K562 (cell line): ENCODE data around the gene OARD1. TPM values are rescaled to one million over a fixed set of nuclear protein-coding genes. Genes with fewer than 3 reads are reported as not detected.

Source experiments
- GTF3C2 ChIP-seq: IDR thresholded peaks from 3 replicates; pipeline ENCODE4 v1.6.1; 2011; ENCODE audit warnings: borderline replicate concordance, mild to moderate bottlenecking, moderate library complexity; ENCODE audit not compliant: insufficient read length; ENCODE audit errors: extremely low read depth
- HDGF ChIP-seq: fragments of 450-650 bp; IDR thresholded peaks from 2 replicates; pipeline ENCODE4 v1.6.1; 2016
- JUN ChIP-seq, 2 experiments: sonication (generic) in 1 of 2; formaldehyde crosslinking in 1 of 2; IDR thresholded peaks; 2 replicates each; pipeline versions ENCODE4 v1.6.1 to v1.8.0; 2012 to 2022; ENCODE audit warnings: borderline replicate concordance in 2 of 2, mild to moderate bottlenecking in 2 of 2, improper control_type of control experiment in 1 of 2, low read depth in 1 of 2, low read length in 1 of 2, missing genetic modification reagents in 1 of 2
- PHF8 ChIP-seq: fragments of 200-600 bp; sonication (generic); IDR thresholded peaks from 2 replicates; pipeline ENCODE4 v1.6.1; 2012; ENCODE audit warnings: mixed run types, mild to moderate bottlenecking, inconsistent platforms, low read length, moderate library complexity, borderline replicate concordance
- PTRF ChIP-seq: fragments of 450-650 bp; IDR thresholded peaks from 2 replicates; pipeline ENCODE4 v1.6.1; 2016; ENCODE audit warnings: mild to moderate bottlenecking, missing genetic modification characterization, missing compliant biosample characterization
- polyA plus RNA-seq, 8 experiments: library from polyadenylated mRNA; depleted of rRNA in 4 of 8; stranded (reverse) in 5 of 8; unstranded in 3 of 8; fragments of >200 nt; fragmentation: Nextera tagmentation in 2 of 8; fragmentation: Illumina TruSeq in 1 of 8; extraction: Ambion mirVana in 2 of 8; extraction: Trizol in 1 of 8; gene quantifications; 2 replicates each; pipeline versions ENCODE4 v1.2.1 to v1.2.3, GENCODE V29; 2011 to 2014; ENCODE audit warnings: inconsistent platforms in 1 of 8, missing spikeins in 1 of 8
- total RNA-seq, 7 experiments: library from RNA; depleted of rRNA in 6 of 7; stranded (reverse); fragments of >200 nt in 6 of 7; fragmentation: Illumina TruSeq in 2 of 7; extraction: Trizol in 2 of 7; gene quantifications; 2 replicates each; pipeline versions ENCODE4 v1.2.1 to v1.2.3, GENCODE V29; 2011 to 2021; ENCODE audit warnings: low replicate concordance in 1 of 7
- TF ChIP-seq, protein P1 (sequence below): fragments of 450-650 bp; IDR thresholded peaks from 2 replicates; pipeline ENCODE4 v1.7.1; 2018; ENCODE audit warnings: mild to moderate bottlenecking, low read depth; ENCODE audit not compliant: partially characterized antibody
- TF ChIP-seq, protein P2 (sequence below): fragments of 250-450 bp; sonication (Bioruptor Pico); IDR thresholded peaks from 2 replicates; pipeline ENCODE4 v1.4.0; 2020; ENCODE audit warnings: mild to moderate bottlenecking, moderate library complexity, borderline replicate concordance

OARD1 gene
- total and polyA plus RNA-seq, 9 of the 15 experiments (the other 6 are each of a cell fraction or from before 2014, with no cell fraction given) = 43.4 to 88.3 (median 61.1) TPM

GRCh38 chr6:41073203-41073967 lies 1.2 kb upstream of the OARD1 start (continued):
- TF ChIP-seq JUN (IDR thresholded peaks at IDR 0.05; ENCODE audit: borderline replicate concordance, low read depth, low read length) (no peak; the same call in 1 of the 2 replicates), JUN (CRISPR knock-in tag; IDR thresholded peaks at IDR 0.05; ENCODE audit: borderline replicate concordance) (no peak), PHF8 (peak; percentile 73), PTRF (no peak), HDGF (no peak), GTF3C2 (no peak)
- TF ChIP-seq, protein P1, sequence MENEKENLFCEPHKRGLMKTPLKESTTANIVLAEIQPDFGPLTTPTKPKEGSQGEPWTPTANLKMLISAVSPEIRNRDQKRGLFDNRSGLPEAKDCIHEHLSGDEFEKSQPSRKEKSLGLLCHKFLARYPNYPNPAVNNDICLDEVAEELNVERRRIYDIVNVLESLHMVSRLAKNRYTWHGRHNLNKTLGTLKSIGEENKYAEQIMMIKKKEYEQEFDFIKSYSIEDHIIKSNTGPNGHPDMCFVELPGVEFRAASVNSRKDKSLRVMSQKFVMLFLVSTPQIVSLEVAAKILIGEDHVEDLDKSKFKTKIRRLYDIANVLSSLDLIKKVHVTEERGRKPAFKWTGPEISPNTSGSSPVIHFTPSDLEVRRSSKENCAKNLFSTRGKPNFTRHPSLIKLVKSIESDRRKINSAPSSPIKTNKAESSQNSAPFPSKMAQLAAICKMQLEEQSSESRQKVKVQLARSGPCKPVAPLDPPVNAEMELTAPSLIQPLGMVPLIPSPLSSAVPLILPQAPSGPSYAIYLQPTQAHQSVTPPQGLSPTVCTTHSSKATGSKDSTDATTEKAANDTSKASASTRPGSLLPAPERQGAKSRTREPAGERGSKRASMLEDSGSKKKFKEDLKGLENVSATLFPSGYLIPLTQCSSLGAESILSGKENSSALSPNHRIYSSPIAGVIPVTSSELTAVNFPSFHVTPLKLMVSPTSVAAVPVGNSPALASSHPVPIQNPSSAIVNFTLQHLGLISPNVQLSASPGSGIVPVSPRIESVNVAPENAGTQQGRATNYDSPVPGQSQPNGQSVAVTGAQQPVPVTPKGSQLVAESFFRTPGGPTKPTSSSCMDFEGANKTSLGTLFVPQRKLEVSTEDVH = no peak
- TF ChIP-seq, protein P2, sequence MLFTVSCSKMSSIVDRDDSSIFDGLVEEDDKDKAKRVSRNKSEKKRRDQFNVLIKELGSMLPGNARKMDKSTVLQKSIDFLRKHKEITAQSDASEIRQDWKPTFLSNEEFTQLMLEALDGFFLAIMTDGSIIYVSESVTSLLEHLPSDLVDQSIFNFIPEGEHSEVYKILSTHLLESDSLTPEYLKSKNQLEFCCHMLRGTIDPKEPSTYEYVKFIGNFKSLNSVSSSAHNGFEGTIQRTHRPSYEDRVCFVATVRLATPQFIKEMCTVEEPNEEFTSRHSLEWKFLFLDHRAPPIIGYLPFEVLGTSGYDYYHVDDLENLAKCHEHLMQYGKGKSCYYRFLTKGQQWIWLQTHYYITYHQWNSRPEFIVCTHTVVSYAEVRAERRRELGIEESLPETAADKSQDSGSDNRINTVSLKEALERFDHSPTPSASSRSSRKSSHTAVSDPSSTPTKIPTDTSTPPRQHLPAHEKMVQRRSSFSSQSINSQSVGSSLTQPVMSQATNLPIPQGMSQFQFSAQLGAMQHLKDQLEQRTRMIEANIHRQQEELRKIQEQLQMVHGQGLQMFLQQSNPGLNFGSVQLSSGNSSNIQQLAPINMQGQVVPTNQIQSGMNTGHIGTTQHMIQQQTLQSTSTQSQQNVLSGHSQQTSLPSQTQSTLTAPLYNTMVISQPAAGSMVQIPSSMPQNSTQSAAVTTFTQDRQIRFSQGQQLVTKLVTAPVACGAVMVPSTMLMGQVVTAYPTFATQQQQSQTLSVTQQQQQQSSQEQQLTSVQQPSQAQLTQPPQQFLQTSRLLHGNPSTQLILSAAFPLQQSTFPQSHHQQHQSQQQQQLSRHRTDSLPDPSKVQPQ = no peak
